SHP77 (cell line): ENCODE results near the gene NT5C2.

Source experiments
- DNase-seq, 2 experiments: peaks; one replicate each; lab custom pipeline; 2025; lab: John Stamatoyannopoulos, UW

Gene NT5C2

GRCh38 chr10:103062854-103063590 is 130.1 kb downstream of the NT5C2 start:
- no peak for DNase-seq

GRCh38 chr10:103060575-103060974 is 132.5 kb downstream of the NT5C2 start:
- DNase-seq, result no peak

- DNase-seq, result no peak
These were observed 135.0 kb downstream of the NT5C2 start for GRCh38 chr10:103058034-103058433.

GRCh38 chr10:103055105-103055504 is 138.0 kb downstream of the NT5C2 start:
- no peak for DNase-seq

- no peak for DNase-seq
These were observed 138.5 kb downstream of the NT5C2 start for GRCh38 chr10:103054621-103055020.

GRCh38 chr10:103053659-103054581 is 139.2 kb downstream of the NT5C2 start:
- peak; percentile 65 to 83 for DNase-seq

GRCh38 chr10:103049237-103049636 is 143.8 kb downstream of the NT5C2 start:
- DNase-seq, result no peak

GRCh38 chr10:103047381-103047780 is 145.7 kb downstream of the NT5C2 start:
- no peak for DNase-seq

GRCh38 chr10:103045961-103046360 is 147.1 kb downstream of the NT5C2 start:
- DNase-seq, result no peak

GRCh38 chr10:103044942-103045489 is 148.1 kb downstream of the NT5C2 start:
- DNase-seq, result no peak

GRCh38 chr10:103042908-103043307 is 150.2 kb downstream of the NT5C2 start:
- DNase-seq, result no peak

- peak; percentile 48 to 64 for DNase-seq
These were observed 150.9 kb downstream of the NT5C2 start for GRCh38 chr10:103042129-103042528.

GRCh38 chr10:103041391-103041790 is 151.7 kb downstream of the NT5C2 start:
- no peak for DNase-seq

- no peak for DNase-seq
These were observed 152.7 kb downstream of the NT5C2 start for GRCh38 chr10:103040418-103040817.

GRCh38 chr10:103038570-103038969 is 154.5 kb downstream of the NT5C2 start:
- DNase-seq, result no peak
